Epithelial cell of alveolus of lung (primary cell): ENCODE results near the gene RAD51B. TPM values are rescaled to one million over a fixed set of nuclear protein-coding genes. Genes with fewer than 3 reads are reported as not detected.

Experiments
- total RNA-seq: library from RNA; depleted of rRNA; stranded (reverse); fragments of >200 nt; gene quantifications from 2 replicates; pipeline ENCODE4 v1.2.1, GENCODE V29; 2015

RAD51B gene
- 10.0 and 11.9 TPM in 2 replicates for total RNA-seq

DNA sequence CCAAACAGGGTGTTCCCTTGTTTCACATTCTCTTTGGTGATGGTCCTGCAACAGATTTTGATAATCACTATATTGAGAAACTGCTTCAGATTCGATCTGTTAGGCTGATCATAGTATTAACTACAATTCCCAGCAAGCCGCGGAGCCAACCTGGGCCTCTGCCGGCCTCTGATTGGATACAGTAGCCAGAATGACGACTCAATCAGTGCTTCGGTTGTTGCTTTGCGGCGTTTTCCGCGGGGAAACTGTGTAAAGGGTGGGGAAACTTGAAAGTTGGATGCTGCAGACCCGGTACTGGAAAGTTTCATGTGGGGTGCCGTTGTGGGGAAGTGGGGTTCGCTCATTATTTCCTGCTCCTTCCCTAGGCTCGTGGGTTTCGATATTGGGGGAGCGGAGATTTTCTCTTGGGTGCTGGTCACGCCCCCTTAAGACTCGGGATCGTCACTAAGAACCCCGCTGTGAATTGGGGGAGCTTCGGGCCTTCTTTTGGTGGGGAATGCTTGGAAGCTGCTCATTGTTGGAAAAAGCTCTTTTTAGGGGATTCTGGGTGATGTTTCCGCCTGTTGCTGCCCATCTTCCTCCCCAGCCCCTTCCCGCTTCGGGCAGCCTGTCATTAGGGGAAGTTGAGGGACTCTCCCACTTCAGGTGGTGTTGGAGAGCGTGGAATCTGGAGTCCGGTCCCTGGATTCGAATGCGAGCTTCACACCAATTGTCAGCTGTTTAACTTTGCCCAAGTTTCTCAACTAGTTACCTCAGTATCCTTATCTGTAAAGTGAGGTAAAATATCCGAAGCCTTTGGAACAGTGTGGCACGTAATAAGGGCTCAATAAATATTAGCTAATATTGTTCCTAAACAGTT, at the start of gene RAD51B:
TSS of gene RAD51B (plus strand) at position 217 of the 859 bp plus-strand sequence.

DNA sequence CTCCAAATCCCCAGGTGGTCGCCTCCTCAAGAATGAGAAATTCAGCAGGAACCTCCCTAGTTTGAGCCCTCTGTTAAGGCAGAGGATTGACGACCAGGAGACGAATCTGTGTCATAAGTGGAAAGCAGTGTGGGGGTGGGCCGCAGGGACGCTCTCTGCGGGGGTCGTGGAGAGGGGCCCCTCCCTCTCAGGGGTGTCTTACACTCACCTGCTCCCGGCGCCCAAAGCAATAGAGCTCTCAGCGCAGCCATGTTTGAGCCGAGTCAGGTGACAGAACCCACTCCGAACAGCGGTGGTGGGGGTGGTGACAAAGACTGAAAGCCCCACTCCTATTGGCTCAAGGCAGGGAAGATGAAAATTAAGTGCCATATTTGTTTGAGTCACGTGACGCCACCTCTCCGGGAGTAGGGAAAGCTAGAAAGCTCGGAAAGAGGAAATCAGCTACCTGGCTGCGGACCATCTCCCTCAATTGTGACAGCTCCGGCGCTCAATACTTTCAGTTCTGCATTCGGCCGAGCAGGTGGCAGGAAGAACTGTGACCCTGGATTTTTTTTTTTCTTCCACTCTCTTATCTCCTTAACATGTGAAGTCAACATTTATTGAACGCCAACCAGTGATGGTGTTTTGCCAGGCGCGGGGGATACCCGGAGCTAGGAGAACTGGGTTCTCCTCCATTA, 3.1 kb upstream of the RAD51B start, which contains the start of gene ZFYVE26:
TSS of gene ZFYVE26 (minus strand) at position 265 of the 677 bp plus-strand sequence. CDS start 627 bp downstream, outside the sequence.

Other genes with a start within 250 kb of the RAD51B start
- 10.3 and 12.1 TPM in 2 replicates for gene PIGH, start 219.5 kb upstream of the RAD51B start, total RNA-seq
- 0.16 and 2.7 TPM in 2 replicates for gene ARG2, start 199.9 kb upstream of the RAD51B start, total RNA-seq
- gene VTI1B, start 145.1 kb upstream of the RAD51B start, total RNA-seq, result 41.1 and 78.1 TPM in 2 replicates
- 56.5 and 114 TPM in 2 replicates for gene RDH11, start 124.0 kb upstream of the RAD51B start, total RNA-seq
- gene RDH12, start 117.9 kb upstream of the RAD51B start, total RNA-seq, result not detected in 2 replicates
- gene ZFYVE26, start 3.2 kb upstream of the RAD51B start, total RNA-seq, result 8.1 and 9.5 TPM in 2 replicates